HG03520 (cell line): ENCODE data around the gene COLQ.

Source experiments
- ATAC-seq: cut with Tn5 transposase; IDR thresholded peaks from one replicate; pipeline ENCODE4 v1.9.1; 2021; ENCODE audit warnings: mild to moderate bottlenecking, moderate library complexity; ENCODE audit not compliant: unreplicated experiment

The COLQ gene

DNA sequence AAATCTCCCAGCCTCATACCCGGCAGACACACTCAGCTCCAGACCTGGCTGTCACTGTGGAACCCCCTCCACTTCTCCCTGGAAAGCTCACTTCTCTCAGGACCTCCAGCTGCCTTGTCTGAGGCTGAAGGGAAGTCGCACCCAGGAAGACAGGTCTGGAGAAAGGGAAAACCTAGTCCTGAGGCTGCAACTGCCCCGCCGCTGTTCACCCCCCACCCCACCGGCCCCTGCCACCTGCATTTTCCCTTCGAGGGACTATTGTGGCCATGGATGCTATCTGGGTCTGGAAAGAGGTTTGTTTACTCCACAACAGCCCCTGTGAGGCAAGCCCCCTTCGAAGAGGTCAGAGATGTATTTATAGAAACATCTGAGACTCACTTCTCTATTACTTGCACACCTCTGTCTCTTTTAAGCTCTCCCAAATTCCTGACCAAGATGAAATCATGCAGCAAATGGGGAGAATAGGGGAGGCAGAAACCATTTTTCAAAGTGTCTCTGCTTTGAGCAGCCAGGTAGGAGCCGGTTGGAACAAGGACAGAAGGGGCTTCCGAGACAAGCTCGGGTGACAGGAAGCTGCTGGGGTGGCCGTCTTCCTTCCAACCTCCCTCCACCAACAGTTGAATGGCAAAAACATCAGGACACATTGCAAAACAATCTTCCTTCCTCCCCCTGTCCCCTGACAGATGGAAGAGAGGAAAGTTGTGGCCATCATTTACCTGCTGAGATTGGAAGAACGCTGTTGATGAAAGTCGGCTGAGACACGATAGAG lies 518 bp downstream of the COLQ start:
- no peak for ATAC-seq

- ATAC-seq: no peak
Measured at GRCh38 chr3:15520185-15520584, 1.3 kb downstream of the COLQ start.

DNA sequence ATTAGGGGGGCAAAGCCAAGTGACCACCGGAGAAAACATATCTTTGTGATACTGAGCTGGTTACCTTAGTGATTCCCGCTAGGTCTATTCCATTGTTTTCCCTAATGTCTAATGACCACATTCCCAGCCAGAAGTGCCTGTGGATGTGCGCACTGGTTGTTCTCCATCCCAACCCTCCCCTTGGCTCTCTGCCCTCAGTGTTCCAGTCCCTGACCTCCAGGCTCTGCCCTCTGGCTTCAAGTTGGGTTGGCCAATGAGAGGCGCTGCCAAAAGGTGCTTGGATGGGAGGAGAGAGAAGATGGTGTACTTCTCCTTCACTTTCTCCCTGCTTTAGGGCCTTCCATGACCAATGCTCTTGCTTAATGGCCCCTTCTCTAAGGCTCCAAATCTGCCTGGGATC lies 2.4 kb downstream of the COLQ start:
- ATAC-seq: no peak

GRCh38 chr3:15514663-15515340 lies 6.7 kb downstream of the COLQ start:
- no peak for ATAC-seq

DNA sequence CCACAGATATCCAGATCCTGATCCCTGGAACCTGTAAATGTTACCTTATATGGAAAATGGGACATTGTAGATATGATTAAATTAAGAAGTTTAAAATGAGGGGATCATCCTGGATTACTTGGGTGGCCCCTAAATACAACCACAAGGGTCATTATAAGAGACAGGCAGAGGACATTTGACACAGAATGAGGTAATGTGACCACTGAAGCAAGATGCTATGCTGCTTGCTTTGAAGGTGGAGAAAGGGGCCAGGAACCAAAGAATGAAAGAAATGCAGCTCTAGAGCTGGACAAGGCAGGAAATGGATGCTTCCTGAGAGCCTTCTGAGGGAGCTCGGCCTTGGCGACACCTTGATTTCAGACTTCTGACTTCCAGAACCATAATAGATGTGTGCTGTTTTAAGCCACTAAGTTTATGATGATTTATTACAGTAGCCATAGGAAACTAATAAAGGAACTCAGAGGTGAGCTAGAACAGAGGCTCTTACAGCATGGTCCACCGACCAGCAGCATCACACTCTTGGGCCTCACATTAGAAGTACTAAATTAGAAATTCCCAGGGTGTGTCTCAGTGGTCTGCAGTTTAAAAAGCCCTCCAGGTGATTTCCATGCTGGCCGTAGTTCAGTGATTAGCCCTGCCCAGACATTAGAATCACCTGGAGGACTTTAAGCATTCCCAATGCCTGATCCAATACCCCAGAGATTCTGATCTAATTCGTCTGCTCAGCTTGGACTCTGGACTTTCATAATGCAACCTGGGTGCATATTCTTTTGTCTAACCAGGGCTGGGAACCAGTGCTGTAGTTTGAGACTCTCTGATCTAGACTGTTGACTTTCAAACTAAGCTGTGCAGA lies 7.5 kb downstream of the COLQ start:
- ATAC-seq: no peak

GRCh38 chr3:15513116-15513515 lies 8.4 kb downstream of the COLQ start:
- ATAC-seq: no peak

DNA sequence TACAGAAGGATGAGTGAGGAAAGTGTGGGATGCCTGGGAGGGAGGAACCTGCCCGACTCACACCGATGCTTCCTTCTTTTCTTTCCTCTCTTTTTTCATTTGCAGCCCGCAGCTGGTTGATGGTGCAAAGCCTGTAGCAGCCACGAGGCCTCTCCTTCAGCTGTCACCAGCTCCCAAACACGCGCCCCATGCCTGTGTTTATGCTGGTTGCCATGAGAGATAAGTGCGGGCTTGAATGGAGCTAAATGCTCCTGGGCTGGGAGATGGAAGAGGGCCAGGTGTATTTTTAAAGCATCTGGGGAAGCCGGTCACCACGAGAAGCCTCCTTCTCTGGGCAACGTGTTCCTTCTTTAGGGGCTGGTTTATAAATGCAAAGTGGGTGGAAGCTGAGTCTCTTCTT lies 9.3 kb downstream of the COLQ start:
- ATAC-seq: no peak

GRCh38 chr3:15511156-15511555 lies 10.3 kb downstream of the COLQ start:
- no peak for ATAC-seq

GRCh38 chr3:15510493-15510892 lies 11.0 kb downstream of the COLQ start:
- ATAC-seq: no peak

- no peak for ATAC-seq
Measured at GRCh38 chr3:15506571-15506970, 14.9 kb downstream of the COLQ start.

DNA sequence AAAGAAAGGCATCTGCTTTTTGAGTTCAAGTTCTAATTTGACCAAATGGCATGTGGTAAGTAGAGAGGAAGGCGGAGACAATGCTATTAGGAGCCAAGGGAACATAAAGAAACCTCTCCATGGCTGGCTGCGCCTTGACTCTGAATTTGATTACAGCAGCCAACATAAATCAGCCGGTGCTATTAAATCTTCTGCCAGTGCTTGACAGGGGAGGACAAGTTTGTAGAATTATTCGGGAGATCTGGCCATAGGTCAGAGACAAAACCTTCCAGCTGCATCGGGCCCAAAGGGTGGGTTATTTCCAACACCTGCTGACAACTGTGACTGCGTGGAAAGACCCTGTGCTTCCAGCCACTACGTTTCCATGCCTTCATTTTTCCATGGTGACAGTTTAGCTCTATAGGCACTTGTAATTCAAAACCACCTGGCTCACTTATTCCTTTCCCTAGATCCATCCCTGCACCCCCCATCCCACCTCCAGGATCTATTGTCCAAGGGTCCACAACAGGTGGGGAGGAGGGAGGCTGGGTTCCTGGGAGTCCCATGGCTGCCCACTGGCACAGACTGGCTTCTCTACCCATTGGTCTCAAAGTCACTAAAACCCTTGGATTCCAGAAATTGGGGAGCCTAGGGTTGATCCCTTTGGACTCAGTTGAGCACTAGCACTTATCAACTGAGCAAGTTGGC lies 15.9 kb downstream of the COLQ start:
- ATAC-seq: no peak

DNA sequence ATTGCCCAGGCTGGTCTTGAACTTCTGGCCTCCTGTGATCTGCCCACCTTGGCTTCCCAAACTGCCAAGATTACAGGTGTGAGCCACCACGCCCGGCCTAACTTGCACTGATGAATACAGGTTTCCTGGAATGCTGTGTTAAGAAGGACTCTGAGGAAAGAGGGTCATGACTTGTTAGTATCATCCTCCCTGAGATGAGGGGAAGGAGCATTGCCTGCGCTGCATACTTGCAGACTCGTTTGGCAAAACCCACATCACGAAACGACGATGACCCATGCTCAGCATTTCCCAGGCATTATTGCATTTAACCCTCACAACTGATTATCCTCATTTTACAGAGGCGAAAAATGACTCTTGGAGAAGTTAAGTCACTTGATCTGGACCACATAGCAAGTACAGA lies 18.9 kb downstream of the COLQ start:
- ATAC-seq: no peak

DNA sequence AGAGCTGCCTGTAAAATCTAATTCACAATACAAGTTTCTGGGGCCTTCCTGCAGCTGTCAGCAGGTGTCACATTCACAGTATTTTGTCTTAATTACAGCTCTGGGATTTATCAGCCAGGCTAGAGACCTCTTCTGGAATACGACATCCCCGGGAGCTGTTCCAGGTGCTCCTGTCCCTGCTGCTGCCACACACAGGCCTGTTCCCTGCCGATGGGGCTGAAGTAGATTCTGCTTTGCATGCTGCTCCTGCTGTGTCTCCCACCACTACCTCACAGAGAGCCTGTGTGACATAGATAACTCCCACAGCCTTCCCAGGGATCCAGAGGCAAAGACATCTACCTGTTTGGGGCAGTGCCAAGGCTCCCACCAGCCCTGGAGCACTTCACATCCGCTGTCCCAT lies 20.4 kb downstream of the COLQ start:
- ATAC-seq: no peak

DNA sequence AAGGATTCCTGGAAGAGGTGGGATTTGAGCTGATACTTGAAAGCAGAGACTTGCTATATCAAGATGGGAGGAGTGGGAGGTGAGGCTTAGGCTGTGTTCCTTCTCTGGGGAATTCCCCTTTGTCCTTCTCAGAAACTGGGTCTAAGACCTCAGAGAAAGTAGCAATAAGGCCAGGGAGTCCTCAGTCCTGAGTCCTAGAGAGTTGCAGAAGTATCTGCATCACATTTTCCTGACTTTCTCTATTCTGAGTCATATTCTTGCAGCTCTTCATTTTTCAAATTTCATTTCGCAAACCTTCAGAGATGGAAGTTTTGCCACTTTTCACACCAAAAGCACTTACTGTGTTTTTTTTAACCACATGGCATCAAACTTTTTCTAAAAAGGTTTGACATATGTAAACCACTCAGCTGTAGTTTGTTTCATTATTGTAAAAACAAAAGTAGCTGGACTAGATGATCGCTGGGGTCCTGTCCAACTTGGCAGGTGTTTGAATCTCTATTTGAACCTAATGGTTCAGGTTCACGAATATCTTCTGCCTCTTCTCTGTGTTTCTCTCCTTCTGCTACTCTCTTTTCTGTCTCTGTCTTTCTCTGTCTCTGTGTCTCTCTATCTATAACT lies 21.3 kb downstream of the COLQ start:
- no peak for ATAC-seq

- no peak for ATAC-seq
Measured at GRCh38 chr3:15499536-15499935, 22.0 kb downstream of the COLQ start.

GRCh38 chr3:15498431-15499214 lies 22.9 kb downstream of the COLQ start:
- ATAC-seq: no peak

GRCh38 chr3:15497964-15498363 lies 23.5 kb downstream of the COLQ start:
- no peak for ATAC-seq

DNA sequence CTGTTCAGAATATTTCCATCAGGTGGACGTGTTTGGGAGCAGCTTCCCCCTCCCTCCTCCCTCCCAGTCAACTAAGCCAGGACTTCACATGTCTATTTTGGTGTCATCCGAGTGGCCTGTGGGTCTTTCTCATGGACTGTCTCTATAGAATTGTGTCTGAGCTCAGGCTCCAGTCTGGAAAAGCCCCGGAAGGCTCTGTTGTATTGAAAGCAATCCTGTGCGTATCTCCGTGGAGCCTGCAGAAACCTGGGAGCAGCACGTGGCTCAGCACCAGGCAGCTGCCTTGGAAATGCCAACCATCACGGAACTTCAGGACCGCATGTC lies 25.2 kb downstream of the COLQ start:
- no peak for ATAC-seq

GRCh38 chr3:15495461-15496340 lies 25.8 kb downstream of the COLQ start:
- ATAC-seq: no peak
